Measurements from ENCODE around the gene ZNF133. TPM values are rescaled to one million over a fixed set of nuclear protein-coding genes. Genes with fewer than 3 reads are reported as not detected.

ZNF133 gene
- total and polyA plus RNA-seq, 2 of the 13 experiments (the other 11 are each of a cell fraction or from before 2014, with no cell fraction given): 23.5 to 26.7 TPM

DNA sequence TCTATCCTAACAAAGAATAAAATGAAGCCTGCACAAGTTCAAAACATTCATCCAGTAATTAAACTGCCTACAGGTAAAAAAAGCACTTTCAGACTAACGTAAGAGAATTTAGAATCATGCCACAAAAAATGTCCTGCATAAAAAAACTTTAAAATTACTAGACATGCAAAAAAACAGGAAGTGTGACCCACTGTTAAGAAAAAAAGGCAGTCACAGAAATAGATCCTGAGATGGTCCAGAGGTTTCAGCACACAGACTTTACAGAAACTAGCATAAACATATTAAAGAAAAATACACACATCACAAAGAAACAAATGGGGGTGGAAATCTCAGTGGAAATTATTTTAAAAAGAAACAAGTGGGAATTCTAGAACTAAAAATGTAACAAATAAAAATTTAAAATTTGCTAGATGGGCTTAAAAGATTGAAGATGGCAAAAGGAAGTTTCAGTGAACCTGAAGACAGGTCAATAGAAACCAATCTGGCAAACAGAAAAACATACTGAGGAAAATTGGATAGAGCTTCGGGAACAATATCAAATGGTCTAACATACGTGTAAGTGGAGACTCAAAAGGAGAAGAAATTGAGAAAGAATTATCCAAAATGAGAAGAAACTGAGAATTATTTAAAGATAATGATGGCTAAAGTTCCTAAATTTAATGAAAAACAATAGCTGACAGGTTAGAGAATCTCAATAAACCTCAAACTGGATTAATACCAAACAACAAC is 3.4 kb upstream of the ZNF133 start:
- no peak overlapping the region for H3K9ac ChIP-seq (ENCODE audit: insufficient read depth, low read depth, low read length)
- in situ Hi-C loops (cut with HindIII; ENCODE audit: extremely low pct_ligation_motif_present, low pct_unique_long_range_greater_than_20kb) (loop anchor here (25.0 kb wide), 1 partner anchor 773 kb away; no protein-coding TSS in a partner anchor), intact Hi-C loops (cut with micrococcal nuclease; ENCODE audit: unreplicated experiment) (loop anchor here (10.0 kb wide), 1 partner anchor 100 kb away; no protein-coding TSS in a partner anchor)
- ATAC-seq (no peak), FAIRE-seq (no peak), DNase-seq (ENCODE audit: low spot score) (no peak)
- peaks cover 0 to 6% of the 10 kb centered on the region in 2 experiments; a peak in 1 of 5 replicates for H3K27me3 ChIP-seq (ENCODE audit: control insufficient read depth in 1 of 2, insufficient read depth in 2 of 2, low read length in 2 of 2)
- ChIA-PET CTCF (ENCODE audit: low intra/inter-chr PET ratio, low total read pairs) (no interaction called here), POLR2A (no interaction called here)
- H3K4me1 ChIP-seq (ENCODE audit: insufficient read depth, low read length): peaks cover 17% of the 10 kb centered on the region
- no TSS peak for BruUV-seq (replicated peaks)
- no peak overlapping the region for H3K27ac ChIP-seq (ENCODE audit: extremely low read length, insufficient read depth, low read length)
- peaks cover 33% of the 10 kb centered on the region for H3K9me3 ChIP-seq (ENCODE audit: low read length)
- no peaks in the 10 kb centered on the region for H3K36me3 ChIP-seq (replicated peaks in 1 of 2; ENCODE audit: control insufficient read depth in 1 of 2, insufficient read depth in 2 of 2, low read length in 2 of 2)
- no peak overlapping the region for H3K4me3 ChIP-seq (replicated peaks in 1 of 3; ENCODE audit: insufficient read depth in 1 of 3, low read depth in 2 of 3, low read length in 3 of 3)
- H4K20me1 ChIP-seq (ENCODE audit: insufficient read depth, low read length): no peaks in the 10 kb centered on the region
- H2AFZ ChIP-seq (ENCODE audit: low read length): no peak overlapping the region
- 3% methylated on average over 3 of the region's 3 CpGs for WGBS (ENCODE audit: low lambda C conversion rate)
- H3K79me2 ChIP-seq (ENCODE audit: insufficient read depth, low read length): peaks cover 14% of the 10 kb centered on the region
- H3K4me2 ChIP-seq (ENCODE audit: low read depth, low read length): no peak overlapping the region
- TF ChIP-seq NFRKB (IDR thresholded peaks at IDR 0.05): no peak
- TF ChIP-seq NR2C2 (CRISPR knock-in tag; IDR thresholded peaks at IDR 0.05; ENCODE audit: borderline replicate concordance): no peak
- TF ChIP-seq, protein P1, sequence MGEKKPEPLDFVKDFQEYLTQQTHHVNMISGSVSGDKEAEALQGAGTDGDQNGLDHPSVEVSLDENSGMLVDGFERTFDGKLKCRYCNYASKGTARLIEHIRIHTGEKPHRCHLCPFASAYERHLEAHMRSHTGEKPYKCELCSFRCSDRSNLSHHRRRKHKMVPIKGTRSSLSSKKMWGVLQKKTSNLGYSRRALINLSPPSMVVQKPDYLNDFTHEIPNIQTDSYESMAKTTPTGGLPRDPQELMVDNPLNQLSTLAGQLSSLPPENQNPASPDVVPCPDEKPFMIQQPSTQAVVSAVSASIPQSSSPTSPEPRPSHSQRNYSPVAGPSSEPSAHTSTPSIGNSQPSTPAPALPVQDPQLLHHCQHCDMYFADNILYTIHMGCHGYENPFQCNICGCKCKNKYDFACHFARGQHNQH (CRISPR knock-in tag; IDR thresholded peaks at IDR 0.05): no peak
- no peak for TF ChIP-seq GLI4 (CRISPR knock-in tag; IDR thresholded peaks at IDR 0.05; ENCODE audit: borderline replicate concordance)
- peak; percentile 25; the same call in 1 of the 2 replicates for TF ChIP-seq NCOR1 (IDR thresholded peaks at IDR 0.05; ENCODE audit: borderline replicate concordance, low read length)
- TF ChIP-seq, protein P2, sequence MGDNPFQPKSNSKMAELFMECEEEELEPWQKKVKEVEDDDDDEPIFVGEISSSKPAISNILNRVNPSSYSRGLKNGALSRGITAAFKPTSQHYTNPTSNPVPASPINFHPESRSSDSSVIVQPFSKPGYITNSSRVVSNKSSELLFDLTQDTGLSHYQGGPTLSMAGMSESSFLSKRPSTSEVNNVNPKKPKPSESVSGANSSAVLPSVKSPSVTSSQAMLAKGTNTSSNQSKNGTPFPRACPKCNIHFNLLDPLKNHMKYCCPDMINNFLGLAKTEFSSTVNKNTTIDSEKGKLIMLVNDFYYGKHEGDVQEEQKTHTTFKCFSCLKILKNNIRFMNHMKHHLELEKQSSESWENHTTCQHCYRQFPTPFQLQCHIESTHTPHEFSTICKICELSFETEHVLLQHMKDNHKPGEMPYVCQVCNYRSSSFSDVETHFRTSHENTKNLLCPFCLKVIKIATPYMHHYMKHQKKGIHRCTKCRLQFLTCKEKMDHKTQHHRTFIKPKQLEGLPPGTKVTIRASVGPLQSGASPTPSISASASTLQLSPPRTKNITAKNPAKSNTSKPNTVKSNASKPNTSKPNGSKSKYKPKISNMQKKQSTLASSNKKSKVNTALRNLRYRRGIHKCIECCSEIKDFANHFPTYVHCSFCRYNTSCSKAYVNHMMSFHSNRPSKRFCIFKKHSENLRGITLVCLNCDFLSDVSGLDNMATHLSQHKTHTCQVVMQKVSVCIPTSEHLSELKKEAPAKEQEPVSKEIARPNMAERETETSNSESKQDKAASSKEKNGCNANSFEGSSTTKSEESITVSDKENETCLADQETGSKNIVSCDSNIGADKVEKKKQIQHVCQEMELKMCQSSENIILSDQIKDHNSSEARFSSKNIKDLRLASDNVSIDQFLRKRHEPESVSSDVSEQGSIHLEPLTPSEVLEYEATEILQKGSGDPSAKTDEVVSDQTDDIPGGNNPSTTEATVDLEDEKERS (CRISPR knock-in tag; IDR thresholded peaks at IDR 0.05): peak; percentile 90
- TF ChIP-seq ZNF776 (CRISPR knock-in tag; IDR thresholded peaks at IDR 0.05): no peak
- TF ChIP-seq ZNF790 (CRISPR knock-in tag; IDR thresholded peaks at IDR 0.05; ENCODE audit: borderline replicate concordance): no peak
- peak; percentile 68; the same call in 1 of the 2 replicates for TF ChIP-seq CHD4 (IDR thresholded peaks at IDR 0.05; ENCODE audit: borderline replicate concordance, low read length)
- TF ChIP-seq ATF7-NPFF (CRISPR knock-in tag; IDR thresholded peaks at IDR 0.05; ENCODE audit: low read depth): no peak
- TF ChIP-seq, protein P3, sequence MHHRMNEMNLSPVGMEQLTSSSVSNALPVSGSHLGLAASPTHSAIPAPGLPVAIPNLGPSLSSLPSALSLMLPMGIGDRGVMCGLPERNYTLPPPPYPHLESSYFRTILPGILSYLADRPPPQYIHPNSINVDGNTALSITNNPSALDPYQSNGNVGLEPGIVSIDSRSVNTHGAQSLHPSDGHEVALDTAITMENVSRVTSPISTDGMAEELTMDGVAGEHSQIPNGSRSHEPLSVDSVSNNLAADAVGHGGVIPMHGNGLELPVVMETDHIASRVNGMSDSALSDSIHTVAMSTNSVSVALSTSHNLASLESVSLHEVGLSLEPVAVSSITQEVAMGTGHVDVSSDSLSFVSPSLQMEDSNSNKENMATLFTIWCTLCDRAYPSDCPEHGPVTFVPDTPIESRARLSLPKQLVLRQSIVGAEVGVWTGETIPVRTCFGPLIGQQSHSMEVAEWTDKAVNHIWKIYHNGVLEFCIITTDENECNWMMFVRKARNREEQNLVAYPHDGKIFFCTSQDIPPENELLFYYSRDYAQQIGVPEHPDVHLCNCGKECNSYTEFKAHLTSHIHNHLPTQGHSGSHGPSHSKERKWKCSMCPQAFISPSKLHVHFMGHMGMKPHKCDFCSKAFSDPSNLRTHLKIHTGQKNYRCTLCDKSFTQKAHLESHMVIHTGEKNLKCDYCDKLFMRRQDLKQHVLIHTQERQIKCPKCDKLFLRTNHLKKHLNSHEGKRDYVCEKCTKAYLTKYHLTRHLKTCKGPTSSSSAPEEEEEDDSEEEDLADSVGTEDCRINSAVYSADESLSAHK (CRISPR knock-in tag; IDR thresholded peaks at IDR 0.05; ENCODE audit: borderline replicate concordance): no peak
- TF ChIP-seq, protein P4, sequence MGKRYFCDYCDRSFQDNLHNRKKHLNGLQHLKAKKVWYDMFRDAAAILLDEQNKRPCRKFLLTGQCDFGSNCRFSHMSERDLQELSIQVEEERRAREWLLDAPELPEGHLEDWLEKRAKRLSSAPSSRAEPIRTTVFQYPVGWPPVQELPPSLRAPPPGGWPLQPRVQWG (CRISPR knock-in tag; IDR thresholded peaks at IDR 0.05; ENCODE audit: borderline replicate concordance, low read depth): no peak
- no peak for TF ChIP-seq ZNF205 (CRISPR knock-in tag; IDR thresholded peaks at IDR 0.05)
- TF ChIP-seq ZNF619 (CRISPR knock-in tag; IDR thresholded peaks at IDR 0.05): no peak
